Panc1 (cell line): ENCODE data around the gene KLHL26. TPM values are rescaled to one million over a fixed set of nuclear protein-coding genes. Genes with fewer than 3 reads are reported as not detected.

Source experiments
- ATAC-seq: fragments of 200-7000 bp; cut with Tn5 transposase; 2 replicates; pipeline ENCODE4 v1.9.1; 2020; ENCODE audit warnings: mild to moderate bottlenecking, moderate library complexity
- BruUV-seq: library from RNA; stranded (reverse); fragments of 400-500 nt; replicated peaks from 2 replicates; lab custom pipeline; 2021; lab: Mats Ljungman, UMichigan
- CTCF ChIA-PET: fragments of 300-600 bp; sonication (Branson Sonifier 250); formaldehyde crosslinking; loops from one replicate; lab custom pipeline; 2022; ENCODE audit warnings: antibody characterized with exemption; lab: Charles Lee
- POLR2A ChIA-PET: fragments of 300-600 bp; sonication (Branson Sonifier 250); formaldehyde crosslinking; loops from one replicate; lab custom pipeline; 2022; ENCODE audit warnings: antibody characterized with exemption; lab: Charles Lee
- DNase-seq: peaks from one replicate; pipeline ENCODE4 v3.0.0-alpha.2; 2010; ENCODE audit warnings: low read depth, low spot score
- H3K27ac ChIP-seq: 2 replicates; pipeline ENCODE4 v1.5.1; 2011; ENCODE audit warnings: mild to moderate bottlenecking, low read length, inconsistent platforms
- H3K27me3 ChIP-seq: fragments of 200-500 bp; sonication (Bioruptor generic); 2 replicates; pipeline ENCODE4 v1.6.0; 2014; ENCODE audit warnings: low read length, inconsistent platforms; ENCODE audit not compliant: control insufficient read depth, insufficient read depth
- H3K36me3 ChIP-seq: fragments of 200-500 bp; sonication (Bioruptor generic); 2 replicates; pipeline ENCODE4 v1.5.1; 2014; ENCODE audit warnings: inconsistent platforms, mild to moderate bottlenecking, low read length, moderate library complexity; ENCODE audit not compliant: control insufficient read depth, insufficient read depth
- H3K4me1 ChIP-seq: 2 replicates; pipeline ENCODE4 v1.5.1; 2011; ENCODE audit warnings: inconsistent platforms, mild to moderate bottlenecking, low read length, moderate library complexity; ENCODE audit not compliant: control insufficient read depth, insufficient read depth
- H3K4me3 ChIP-seq, 2 experiments: 2 replicates each; pipeline ENCODE4 v1.5.1; 2011 to 2012; ENCODE audit warnings: low read depth in 2 of 2, low read length in 2 of 2, mild to moderate bottlenecking in 2 of 2, inconsistent platforms in 1 of 2, moderate library complexity in 1 of 2
- H3K9me3 ChIP-seq: fragments of 200-500 bp; sonication (Bioruptor generic); 2 replicates; pipeline ENCODE4 v1.5.1; 2014; ENCODE audit warnings: low read depth, mild to moderate bottlenecking, inconsistent platforms, low read length, moderate library complexity; ENCODE audit not compliant: control insufficient read depth, insufficient read depth
- CTCF ChIP-seq: fragments of 450-650 bp; IDR thresholded peaks from 2 replicates; pipeline ENCODE4 v1.5.1; 2017; ENCODE audit warnings: mild to moderate bottlenecking
- POLR2AphosphoS5 ChIP-seq: IDR thresholded peaks from 2 replicates; pipeline ENCODE4 v1.6.1; 2012; ENCODE audit warnings: mild to moderate bottlenecking, low read depth, low read length, moderate library complexity
- SIN3A ChIP-seq: IDR thresholded peaks from 2 replicates; pipeline ENCODE4 v1.6.1; 2012; ENCODE audit warnings: low read depth, mild to moderate bottlenecking, low read length, moderate library complexity, borderline replicate concordance; ENCODE audit not compliant: insufficient read depth
- TCF7L2 ChIP-seq: IDR thresholded peaks from 2 replicates; pipeline ENCODE4 v1.6.1; 2011; ENCODE audit warnings: mild to moderate bottlenecking, low read depth, low read length, inconsistent platforms
- in situ Hi-C: cut with HindIII; loops from 2 replicates; pipeline ENCODE4 v1.10.0; 2016; ENCODE audit warnings: low sequenced_read_pairs, low pct_unique_long_range_greater_than_20kb
- intact Hi-C: fragments of 100-400 bp; cut with micrococcal nuclease; formaldehyde crosslinking; loops from one replicate; pipeline ENCODE4 v1.10.0; 2022; ENCODE audit not compliant: unreplicated experiment
- total RNA-seq: library from RNA; stranded (reverse); gene quantifications from one replicate; pipeline ENCODE4 v1.2.1, GENCODE V29; 2021; ENCODE audit not compliant: unreplicated experiment
- TF ChIP-seq, protein P1 (sequence below), 2 experiments: IDR thresholded peaks; 2 replicates each; pipeline ENCODE4 v1.6.1; 2011 to 2012; ENCODE audit warnings: low read depth in 2 of 2, control low read depth in 1 of 2, low read length in 1 of 2, mild to moderate bottlenecking in 1 of 2, moderate library complexity in 1 of 2; ENCODE audit not compliant: insufficient read depth in 1 of 2

The KLHL26 gene
- total RNA-seq, 1 experiment from 2014 or later = 4.4 TPM

- in situ Hi-C loops (no loop called here), intact Hi-C loops (no loop called here)
- no peak for TF ChIP-seq SIN3A
- TF ChIP-seq TCF7L2 = no peak
- TF ChIP-seq POLR2AphosphoS5 = no peak
- TF ChIP-seq CTCF = no peak
- TF ChIP-seq, protein P1, sequence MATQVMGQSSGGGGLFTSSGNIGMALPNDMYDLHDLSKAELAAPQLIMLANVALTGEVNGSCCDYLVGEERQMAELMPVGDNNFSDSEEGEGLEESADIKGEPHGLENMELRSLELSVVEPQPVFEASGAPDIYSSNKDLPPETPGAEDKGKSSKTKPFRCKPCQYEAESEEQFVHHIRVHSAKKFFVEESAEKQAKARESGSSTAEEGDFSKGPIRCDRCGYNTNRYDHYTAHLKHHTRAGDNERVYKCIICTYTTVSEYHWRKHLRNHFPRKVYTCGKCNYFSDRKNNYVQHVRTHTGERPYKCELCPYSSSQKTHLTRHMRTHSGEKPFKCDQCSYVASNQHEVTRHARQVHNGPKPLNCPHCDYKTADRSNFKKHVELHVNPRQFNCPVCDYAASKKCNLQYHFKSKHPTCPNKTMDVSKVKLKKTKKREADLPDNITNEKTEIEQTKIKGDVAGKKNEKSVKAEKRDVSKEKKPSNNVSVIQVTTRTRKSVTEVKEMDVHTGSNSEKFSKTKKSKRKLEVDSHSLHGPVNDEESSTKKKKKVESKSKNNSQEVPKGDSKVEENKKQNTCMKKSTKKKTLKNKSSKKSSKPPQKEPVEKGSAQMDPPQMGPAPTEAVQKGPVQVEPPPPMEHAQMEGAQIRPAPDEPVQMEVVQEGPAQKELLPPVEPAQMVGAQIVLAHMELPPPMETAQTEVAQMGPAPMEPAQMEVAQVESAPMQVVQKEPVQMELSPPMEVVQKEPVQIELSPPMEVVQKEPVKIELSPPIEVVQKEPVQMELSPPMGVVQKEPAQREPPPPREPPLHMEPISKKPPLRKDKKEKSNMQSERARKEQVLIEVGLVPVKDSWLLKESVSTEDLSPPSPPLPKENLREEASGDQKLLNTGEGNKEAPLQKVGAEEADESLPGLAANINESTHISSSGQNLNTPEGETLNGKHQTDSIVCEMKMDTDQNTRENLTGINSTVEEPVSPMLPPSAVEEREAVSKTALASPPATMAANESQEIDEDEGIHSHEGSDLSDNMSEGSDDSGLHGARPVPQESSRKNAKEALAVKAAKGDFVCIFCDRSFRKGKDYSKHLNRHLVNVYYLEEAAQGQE (IDR thresholded peaks at IDR 0.05; ENCODE audit: insufficient read depth in 1 of 2, low read depth in 2 of 2, low read length in 1 of 2) = no peak
- BruUV-seq = no TSS peak
- Histone ChIP-seq H3K4me3 (no peak overlapping the region), H3K27ac (no peak overlapping the region), H3K36me3 (no peaks in the 10 kb centered on the region), H3K4me1 (no peaks in the 10 kb centered on the region), H3K27me3 (no peaks in the 10 kb centered on the region), H3K9me3 (no peaks in the 10 kb centered on the region)
- ATAC-seq = no peak
- POLR2A ChIA-PET = interaction anchor here (0.7 kb wide), 1 partner anchor 14 kb away, joined by 5 read pairs; no protein-coding TSS in a partner anchor
- DNase-seq = no peak
- CTCF ChIA-PET = no interaction called here
Measured at GRCh38 chr19:18634612-18635297, 2.1 kb upstream of the KLHL26 start.

- no TSS peak for BruUV-seq
- Histone ChIP-seq H3K27ac (no peak overlapping the region), H3K9me3 (no peaks in the 10 kb centered on the region), H3K27me3 (no peaks in the 10 kb centered on the region), H3K4me1 (no peaks in the 10 kb centered on the region), H3K4me3 (no peak overlapping the region), H3K36me3 (no peaks in the 10 kb centered on the region)
- in situ Hi-C loops (no loop called here), intact Hi-C loops (no loop called here)
- ChIA-PET CTCF (no interaction called here), POLR2A (no interaction called here)
- no peak for DNase-seq
- no peak for ATAC-seq
- no peak for TF ChIP-seq CTCF
- no peak for TF ChIP-seq TCF7L2
- no peak for TF ChIP-seq POLR2AphosphoS5
- TF ChIP-seq, protein P1 (IDR thresholded peaks at IDR 0.05; ENCODE audit: insufficient read depth in 1 of 2, low read depth in 2 of 2, low read length in 1 of 2) = no peak
- TF ChIP-seq SIN3A = no peak
Measured at GRCh38 chr19:18635831-18636182, 1.0 kb upstream of the KLHL26 start.
